Fibroblast of lung (primary cell): ENCODE measurements around the gene WDR76.
"Not testable (repeated sequence)": the region's sequence is repeated elsewhere in the genome, so short reads cannot be mapped to it uniquely, and the experiment has no call there.

Experiments used
- EZH2 ChIP-seq: IDR thresholded peaks from 2 replicates; pipeline ENCODE4 v1.5.1; 2012; ENCODE audit warnings: low read length, control low read depth, mild to moderate bottlenecking; ENCODE audit errors: missing control alignments
- TF ChIP-seq, protein P1 (sequence below), 2 donors: IDR thresholded peaks in 1 of 2; conservative IDR thresholded peaks in 1 of 2; 1 replicate in 1 of 2; 2 replicates in 1 of 2; pipeline ENCODE4 v1.5.1; 2011 to 2012; ENCODE audit warnings: low read length in 2 of 2, control low read depth in 1 of 2, inconsistent platforms in 1 of 2, low read depth in 1 of 2, mild to moderate bottlenecking in 1 of 2

DNA sequence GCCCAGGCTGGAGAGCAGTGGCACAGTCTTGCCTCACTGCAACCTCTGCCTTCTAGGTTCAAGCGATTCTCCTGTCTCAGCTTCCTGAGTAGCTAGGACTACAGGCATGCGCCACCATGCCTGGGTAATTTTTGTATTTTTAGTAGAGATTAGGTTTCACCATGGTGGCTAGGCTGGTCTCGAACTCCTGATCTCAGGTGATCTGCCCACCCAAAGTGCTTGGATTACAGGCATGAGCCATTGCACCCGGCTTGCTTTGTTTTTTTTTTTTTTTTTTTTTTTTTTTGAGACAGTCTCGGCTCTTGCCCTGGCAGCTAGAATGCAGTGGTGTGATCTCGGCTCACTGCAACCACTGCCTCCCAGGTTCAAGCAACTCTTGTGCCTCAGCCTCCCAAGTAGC, 5.7 kb downstream of the WDR76 start:
- TF ChIP-seq, protein P1, sequence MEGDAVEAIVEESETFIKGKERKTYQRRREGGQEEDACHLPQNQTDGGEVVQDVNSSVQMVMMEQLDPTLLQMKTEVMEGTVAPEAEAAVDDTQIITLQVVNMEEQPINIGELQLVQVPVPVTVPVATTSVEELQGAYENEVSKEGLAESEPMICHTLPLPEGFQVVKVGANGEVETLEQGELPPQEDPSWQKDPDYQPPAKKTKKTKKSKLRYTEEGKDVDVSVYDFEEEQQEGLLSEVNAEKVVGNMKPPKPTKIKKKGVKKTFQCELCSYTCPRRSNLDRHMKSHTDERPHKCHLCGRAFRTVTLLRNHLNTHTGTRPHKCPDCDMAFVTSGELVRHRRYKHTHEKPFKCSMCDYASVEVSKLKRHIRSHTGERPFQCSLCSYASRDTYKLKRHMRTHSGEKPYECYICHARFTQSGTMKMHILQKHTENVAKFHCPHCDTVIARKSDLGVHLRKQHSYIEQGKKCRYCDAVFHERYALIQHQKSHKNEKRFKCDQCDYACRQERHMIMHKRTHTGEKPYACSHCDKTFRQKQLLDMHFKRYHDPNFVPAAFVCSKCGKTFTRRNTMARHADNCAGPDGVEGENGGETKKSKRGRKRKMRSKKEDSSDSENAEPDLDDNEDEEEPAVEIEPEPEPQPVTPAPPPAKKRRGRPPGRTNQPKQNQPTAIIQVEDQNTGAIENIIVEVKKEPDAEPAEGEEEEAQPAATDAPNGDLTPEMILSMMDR (conservative IDR thresholded peaks at IDR 0.05 in 1 of 2, IDR thresholded peaks at IDR 0.05 in 1 of 2; ENCODE audit: low read depth in 1 of 2, low read length in 2 of 2) = not testable (repeated sequence)
- not testable (repeated sequence) for TF ChIP-seq EZH2
